MM.1S (cell line): ENCODE results near the gene AGXT.

Source experiments
- EZH2 ChIP-seq: fragments of 300-600 bp; sonication (generic); optimal IDR thresholded peaks from 2 replicates; pipeline ENCODE3; 2017; ENCODE audit warnings: low read depth, mild to moderate bottlenecking, antibody characterized with exemption, low read length, mixed read lengths
- EZH2phosphoT487 ChIP-seq: fragments of 300-600 bp; sonication (generic); IDR thresholded peaks from 2 replicates; pipeline ENCODE4 v1.6.1; 2018; ENCODE audit warnings: antibody characterized with exemption, low read length
- TF ChIP-seq, protein P1 (sequence below): fragments of 300-600 bp; sonication (generic); IDR thresholded peaks from 2 replicates; pipeline ENCODE4 v1.5.1; 2016; ENCODE audit warnings: antibody characterized with exemption, low read length, mixed read lengths

DNA sequence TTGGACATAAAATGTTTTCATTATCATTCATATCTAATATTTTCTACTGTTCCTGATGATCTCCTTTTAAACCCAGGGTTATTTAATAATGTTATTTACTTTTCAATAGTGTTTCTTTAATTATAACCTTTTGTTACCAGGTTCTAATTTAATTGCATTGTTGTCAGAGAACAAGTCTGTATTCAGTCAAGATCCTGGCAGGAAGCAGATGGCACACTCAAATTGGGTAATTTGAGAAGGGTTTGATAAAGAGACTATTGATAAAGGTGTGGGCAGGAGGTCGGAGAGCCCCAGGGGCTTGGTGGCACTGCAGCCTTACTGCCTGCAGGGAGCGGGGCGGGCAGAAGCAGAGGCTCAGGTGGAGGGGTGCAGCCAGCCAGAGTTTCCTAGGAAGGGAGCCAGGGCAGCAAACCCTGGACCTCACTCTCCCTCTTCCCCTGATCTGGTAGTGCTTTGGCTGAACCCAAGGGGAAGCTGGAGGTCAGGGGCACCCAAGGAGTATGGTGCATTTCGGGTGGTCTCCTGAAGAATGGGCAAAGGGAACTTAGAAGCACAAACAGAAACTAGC is 46.3 kb upstream of the AGXT start:
- TF ChIP-seq, protein P1, sequence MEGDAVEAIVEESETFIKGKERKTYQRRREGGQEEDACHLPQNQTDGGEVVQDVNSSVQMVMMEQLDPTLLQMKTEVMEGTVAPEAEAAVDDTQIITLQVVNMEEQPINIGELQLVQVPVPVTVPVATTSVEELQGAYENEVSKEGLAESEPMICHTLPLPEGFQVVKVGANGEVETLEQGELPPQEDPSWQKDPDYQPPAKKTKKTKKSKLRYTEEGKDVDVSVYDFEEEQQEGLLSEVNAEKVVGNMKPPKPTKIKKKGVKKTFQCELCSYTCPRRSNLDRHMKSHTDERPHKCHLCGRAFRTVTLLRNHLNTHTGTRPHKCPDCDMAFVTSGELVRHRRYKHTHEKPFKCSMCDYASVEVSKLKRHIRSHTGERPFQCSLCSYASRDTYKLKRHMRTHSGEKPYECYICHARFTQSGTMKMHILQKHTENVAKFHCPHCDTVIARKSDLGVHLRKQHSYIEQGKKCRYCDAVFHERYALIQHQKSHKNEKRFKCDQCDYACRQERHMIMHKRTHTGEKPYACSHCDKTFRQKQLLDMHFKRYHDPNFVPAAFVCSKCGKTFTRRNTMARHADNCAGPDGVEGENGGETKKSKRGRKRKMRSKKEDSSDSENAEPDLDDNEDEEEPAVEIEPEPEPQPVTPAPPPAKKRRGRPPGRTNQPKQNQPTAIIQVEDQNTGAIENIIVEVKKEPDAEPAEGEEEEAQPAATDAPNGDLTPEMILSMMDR: no peak
- TF ChIP-seq EZH2 (no peak), EZH2phosphoT487 (no peak)
